ENCODE results near the gene RSU1. TPM values are rescaled to one million over a fixed set of nuclear protein-coding genes. Genes with fewer than 3 reads are reported as not detected.

Gene RSU1
- total RNA-seq, 1 donor from 2014 or later: 142 TPM

DNA sequence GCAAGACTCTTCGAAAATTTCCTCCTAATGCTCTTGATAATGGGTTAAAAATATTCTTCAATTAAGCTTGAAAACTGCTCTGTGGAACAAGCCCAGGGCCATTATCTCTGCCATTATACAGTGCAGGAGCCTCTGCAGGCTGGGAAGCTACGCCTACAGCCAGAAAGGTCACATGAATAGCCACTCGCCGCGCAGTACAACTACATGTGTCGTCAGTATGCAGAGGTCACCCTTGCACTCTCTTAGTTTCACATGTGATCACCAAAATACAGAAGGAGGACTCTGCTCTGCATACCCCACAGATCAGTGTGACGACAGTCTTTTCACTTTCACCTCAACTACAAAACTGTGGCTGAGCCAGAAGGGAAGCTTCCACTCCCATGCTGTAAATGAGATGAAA is 153.8 kb downstream of the RSU1 start:
- H4K20me1 ChIP-seq (ENCODE audit: insufficient read depth, low read length): peaks cover 57% of the 10 kb centered on the region
- peaks cover 4% of the 10 kb centered on the region for H3K4me1 Mint-ChIP-seq (ENCODE audit: low read depth, unreplicated experiment)
- H3K9me3 Mint-ChIP-seq (ENCODE audit: unreplicated experiment): no peaks in the 10 kb centered on the region
- no peaks in the 10 kb centered on the region for H3K27me3 Mint-ChIP-seq (ENCODE audit: low read depth, unreplicated experiment)
- peaks cover 6% of the 10 kb centered on the region for H3K36me3 Mint-ChIP-seq (ENCODE audit: low read depth, unreplicated experiment)
- no peak overlapping the region for H3K27ac Mint-ChIP-seq (ENCODE audit: unreplicated experiment)
- H3K36me3 ChIP-seq (ENCODE audit: insufficient read depth, low read length): peaks cover 2% of the 10 kb centered on the region
- H3K9me3 ChIP-seq (ENCODE audit: insufficient read depth, low read depth, low read length): no peaks in the 10 kb centered on the region
- no peak overlapping the region for H3K4me2 ChIP-seq (ENCODE audit: low read length)
- DNase-seq (ENCODE audit: low read depth): no peak
- H2AFZ ChIP-seq (ENCODE audit: low read depth, low read length): no peak overlapping the region
- no peak overlapping the region for H3K27ac ChIP-seq (ENCODE audit: low read depth, low read length)
- no peak overlapping the region for H3K4me3 ChIP-seq (ENCODE audit: insufficient read depth, low read depth, low read length)
- TF ChIP-seq, protein P1, sequence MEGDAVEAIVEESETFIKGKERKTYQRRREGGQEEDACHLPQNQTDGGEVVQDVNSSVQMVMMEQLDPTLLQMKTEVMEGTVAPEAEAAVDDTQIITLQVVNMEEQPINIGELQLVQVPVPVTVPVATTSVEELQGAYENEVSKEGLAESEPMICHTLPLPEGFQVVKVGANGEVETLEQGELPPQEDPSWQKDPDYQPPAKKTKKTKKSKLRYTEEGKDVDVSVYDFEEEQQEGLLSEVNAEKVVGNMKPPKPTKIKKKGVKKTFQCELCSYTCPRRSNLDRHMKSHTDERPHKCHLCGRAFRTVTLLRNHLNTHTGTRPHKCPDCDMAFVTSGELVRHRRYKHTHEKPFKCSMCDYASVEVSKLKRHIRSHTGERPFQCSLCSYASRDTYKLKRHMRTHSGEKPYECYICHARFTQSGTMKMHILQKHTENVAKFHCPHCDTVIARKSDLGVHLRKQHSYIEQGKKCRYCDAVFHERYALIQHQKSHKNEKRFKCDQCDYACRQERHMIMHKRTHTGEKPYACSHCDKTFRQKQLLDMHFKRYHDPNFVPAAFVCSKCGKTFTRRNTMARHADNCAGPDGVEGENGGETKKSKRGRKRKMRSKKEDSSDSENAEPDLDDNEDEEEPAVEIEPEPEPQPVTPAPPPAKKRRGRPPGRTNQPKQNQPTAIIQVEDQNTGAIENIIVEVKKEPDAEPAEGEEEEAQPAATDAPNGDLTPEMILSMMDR (IDR thresholded peaks at IDR 0.05; ENCODE audit: insufficient read depth, low read depth, low read length): no peak
- TF ChIP-seq EZH2 (IDR thresholded peaks at IDR 0.05; ENCODE audit: insufficient read depth, low read length): no peak
- no peak overlapping the region for H3K9ac ChIP-seq (ENCODE audit: low read length)
- H3K79me2 ChIP-seq (ENCODE audit: insufficient read depth, low read length): peaks cover 8% of the 10 kb centered on the region
- H3K27me3 ChIP-seq (ENCODE audit: insufficient read depth, low read length): no peaks in the 10 kb centered on the region
- FAIRE-seq: no peak
- H3K4me3 Mint-ChIP-seq (ENCODE audit: unreplicated experiment): no peak overlapping the region
- no peaks in the 10 kb centered on the region for H3K4me1 ChIP-seq (ENCODE audit: insufficient read depth, low read length)

DNA sequence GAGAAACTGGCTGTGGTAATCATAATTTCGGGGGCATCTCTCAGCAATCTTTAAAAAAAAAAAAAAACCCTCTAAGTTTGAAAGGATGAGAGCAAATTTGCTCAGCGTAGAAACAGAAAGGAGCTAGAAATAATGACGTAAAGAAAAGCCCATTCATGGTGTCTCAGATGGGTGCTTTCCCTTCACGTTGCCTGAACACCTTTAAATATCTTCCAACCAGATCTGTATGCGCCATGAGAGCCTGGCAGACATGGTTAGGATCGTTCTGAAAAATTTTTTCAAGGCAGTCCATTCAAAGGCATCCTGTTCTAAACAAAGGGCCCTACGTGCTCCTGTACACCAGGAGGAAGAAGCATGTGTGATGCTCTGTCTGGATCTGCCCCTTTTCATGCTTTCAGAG is 154.3 kb downstream of the RSU1 start:
- Histone ChIP-seq H3K79me2 (ENCODE audit: insufficient read depth, low read length) (peaks cover 8% of the 10 kb centered on the region), H3K4me3 (ENCODE audit: insufficient read depth, low read depth, low read length) (no peak overlapping the region), H3K4me1 (ENCODE audit: insufficient read depth, low read length) (no peaks in the 10 kb centered on the region), H3K27me3 (ENCODE audit: insufficient read depth, low read length) (no peaks in the 10 kb centered on the region), H3K9me3 (ENCODE audit: insufficient read depth, low read depth, low read length) (no peaks in the 10 kb centered on the region), H2AFZ (ENCODE audit: low read depth, low read length) (no peak overlapping the region), H4K20me1 (ENCODE audit: insufficient read depth, low read length) (peaks cover 56% of the 10 kb centered on the region), H3K9ac (ENCODE audit: low read length) (no peak overlapping the region), H3K4me2 (ENCODE audit: low read length) (no peak overlapping the region), H3K27ac (ENCODE audit: low read depth, low read length) (no peak overlapping the region), H3K36me3 (ENCODE audit: insufficient read depth, low read length) (peaks cover 2% of the 10 kb centered on the region)
- Mint-ChIP-seq H3K4me1 (ENCODE audit: low read depth, unreplicated experiment) (peaks cover 4% of the 10 kb centered on the region), H3K4me3 (ENCODE audit: unreplicated experiment) (no peak overlapping the region), H3K9me3 (ENCODE audit: unreplicated experiment) (no peaks in the 10 kb centered on the region), H3K27me3 (ENCODE audit: low read depth, unreplicated experiment) (no peaks in the 10 kb centered on the region), H3K27ac (ENCODE audit: unreplicated experiment) (no peak overlapping the region), H3K36me3 (ENCODE audit: low read depth, unreplicated experiment) (peaks cover 6% of the 10 kb centered on the region)
- DNase-seq (ENCODE audit: low read depth): no peak
- no peak for FAIRE-seq
- TF ChIP-seq EZH2 (IDR thresholded peaks at IDR 0.05; ENCODE audit: insufficient read depth, low read length): no peak
- TF ChIP-seq, protein P1 (IDR thresholded peaks at IDR 0.05; ENCODE audit: insufficient read depth, low read depth, low read length): no peak

DNA sequence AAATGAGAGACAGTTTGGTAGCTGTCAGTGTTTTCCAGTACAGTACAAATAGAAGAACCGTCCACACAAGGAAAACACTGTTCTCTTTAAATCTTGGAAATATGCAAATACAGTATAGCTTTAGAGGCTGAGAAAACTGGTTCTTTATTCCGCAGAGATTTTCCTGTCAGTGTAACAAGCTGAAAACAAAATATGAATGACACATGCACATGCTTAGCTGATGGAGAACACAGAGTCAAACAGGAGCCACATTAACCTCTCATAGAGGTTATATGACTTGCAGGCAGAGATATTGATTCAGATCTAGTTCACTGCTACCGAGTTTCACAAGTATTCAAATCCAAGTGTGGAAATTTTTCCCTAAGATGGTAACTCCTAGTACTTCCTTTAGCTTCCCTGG is 160.3 kb downstream of the RSU1 start:
- H3K36me3 Mint-ChIP-seq (ENCODE audit: low read depth, unreplicated experiment): peaks cover 2% of the 10 kb centered on the region
- Histone ChIP-seq H3K9me3 (ENCODE audit: insufficient read depth, low read depth, low read length) (no peaks in the 10 kb centered on the region), H3K4me1 (ENCODE audit: insufficient read depth, low read length) (no peaks in the 10 kb centered on the region), H3K4me2 (ENCODE audit: low read length) (no peak overlapping the region), H3K9ac (ENCODE audit: low read length) (no peak overlapping the region), H3K79me2 (ENCODE audit: insufficient read depth, low read length) (peaks cover 4% of the 10 kb centered on the region), H3K4me3 (ENCODE audit: insufficient read depth, low read depth, low read length) (no peak overlapping the region), H3K27ac (ENCODE audit: low read depth, low read length) (no peak overlapping the region), H2AFZ (ENCODE audit: low read depth, low read length) (no peak overlapping the region), H3K27me3 (ENCODE audit: insufficient read depth, low read length) (no peaks in the 10 kb centered on the region), H3K36me3 (ENCODE audit: insufficient read depth, low read length) (peaks cover 2% of the 10 kb centered on the region), H4K20me1 (ENCODE audit: insufficient read depth, low read length) (peaks cover 42% of the 10 kb centered on the region)
- TF ChIP-seq EZH2 (IDR thresholded peaks at IDR 0.05; ENCODE audit: insufficient read depth, low read length): no peak
- TF ChIP-seq, protein P1 (IDR thresholded peaks at IDR 0.05; ENCODE audit: insufficient read depth, low read depth, low read length): no peak
- peaks cover 6% of the 10 kb centered on the region for H3K4me1 Mint-ChIP-seq (ENCODE audit: low read depth, unreplicated experiment)
- DNase-seq (ENCODE audit: low read depth) (no peak), FAIRE-seq (no peak)
- H3K9me3 Mint-ChIP-seq (ENCODE audit: unreplicated experiment): no peaks in the 10 kb centered on the region
- H3K27me3 Mint-ChIP-seq (ENCODE audit: low read depth, unreplicated experiment): no peaks in the 10 kb centered on the region
- H3K4me3 Mint-ChIP-seq (ENCODE audit: unreplicated experiment): no peak overlapping the region
- H3K27ac Mint-ChIP-seq (ENCODE audit: unreplicated experiment): no peak overlapping the region

Data from astrocyte (in vitro differentiated cells and primary cell).